Activated T-helper 2 cell treated with anti-CD3 and anti-CD28 coated beads, Interferon-gamma antibody, Interleukin-2, Interleukin-4, amounts not matched to agents 10 μg/mL and 5 μg/mL and 100 μg/mL, durations not matched to agents 14 hours and 24 hours and 36 hours (primary cell): ENCODE measurements around the gene HLX. TPM values are rescaled to one million over a fixed set of nuclear protein-coding genes. Genes with fewer than 3 reads are reported as not detected.

Experiments used
- DNase-seq: peaks from one replicate; pipeline ENCODE4 v3.0.0; 2021; ENCODE audit warnings: low spot score
- H3K27ac Mint-ChIP-seq: one replicate; pipeline ENCODE4 v1.8.0; 2021; ENCODE audit warnings: mixed read lengths
- H3K27me3 Mint-ChIP-seq: one replicate; pipeline ENCODE4 v1.8.0; 2021; ENCODE audit warnings: low read depth, mixed read lengths
- H3K36me3 Mint-ChIP-seq: one replicate; pipeline ENCODE4 v1.8.0; 2021; ENCODE audit warnings: low read depth, mixed read lengths
- H3K4me1 Mint-ChIP-seq: one replicate; pipeline ENCODE4 v1.8.0; 2021; ENCODE audit warnings: low read depth, mixed read lengths
- H3K4me3 Mint-ChIP-seq: one replicate; pipeline ENCODE4 v1.8.0; 2021; ENCODE audit warnings: low read depth, mild to moderate bottlenecking, moderate library complexity, mixed read lengths
- H3K9me3 Mint-ChIP-seq: one replicate; pipeline ENCODE4 v1.8.0; 2021; ENCODE audit warnings: mixed read lengths
- intact Hi-C: fragments of 100-400 bp; cut with micrococcal nuclease; formaldehyde crosslinking; loops from one replicate; pipeline ENCODE4 v1.15.1; 2023
- total RNA-seq: library from RNA; stranded (reverse); gene quantifications from 2 replicates; pipeline ENCODE4 v1.2.3, GENCODE V29; 2022

HLX gene
- total RNA-seq, 1 donor from 2014 or later, result 10.4 TPM

DNA sequence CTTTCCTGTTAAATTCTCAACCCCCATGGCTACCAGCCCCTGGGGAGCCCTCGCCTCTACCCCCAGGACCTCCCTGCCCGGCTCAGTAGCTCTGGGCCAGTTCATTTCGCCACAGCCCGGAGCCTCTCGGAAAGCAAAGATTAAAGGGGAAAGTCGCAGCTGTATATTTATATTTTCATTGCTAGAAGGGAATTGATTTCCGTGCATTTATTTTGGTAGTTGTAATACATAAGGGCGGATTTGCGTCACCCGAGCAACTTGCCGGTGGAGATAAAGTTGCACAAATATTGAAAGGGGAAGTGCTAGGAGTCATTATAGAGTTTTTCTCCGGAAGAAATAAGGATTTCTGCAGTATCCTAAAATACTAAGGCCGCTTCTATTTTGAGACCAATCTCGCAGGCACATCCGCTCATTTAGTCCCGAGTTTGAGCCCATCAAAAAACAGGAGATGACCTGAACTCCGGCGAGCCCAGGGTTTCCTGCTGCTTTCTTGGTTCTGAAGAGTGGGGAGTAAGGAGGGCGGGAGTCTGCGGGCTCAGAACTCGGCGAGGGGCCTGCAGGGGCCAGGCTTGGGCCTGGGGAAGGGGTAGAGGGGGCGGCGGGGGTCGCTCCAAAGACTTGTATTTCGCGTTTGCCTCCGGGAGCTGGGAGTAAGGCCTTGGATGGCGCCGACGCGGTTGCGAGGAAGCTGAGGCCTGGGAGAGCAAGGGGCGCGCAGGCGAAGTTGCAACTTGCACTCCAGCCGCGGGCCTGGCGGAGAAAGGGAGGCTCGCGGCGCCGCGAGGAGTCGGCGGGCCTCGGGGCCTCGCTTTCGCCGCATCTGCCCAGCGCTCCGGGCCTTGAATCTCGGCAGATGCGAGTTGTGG, 2.5 kb upstream of the HLX start:
- DNase-seq, result no peak
- Mint-ChIP-seq H3K9me3 (no peaks in the 10 kb centered on the region), H3K4me1 (peaks cover 31% of the 10 kb centered on the region), H3K27ac (no peak overlapping the region), H3K4me3 (peak overlapping the region; percentile 49), H3K36me3 (peaks cover 10% of the 10 kb centered on the region), H3K27me3 (peaks cover 65% of the 10 kb centered on the region)
- intact Hi-C loops, result loop anchor here (10.0 kb wide), 3 partner anchors 228 to 1738 kb away; partner anchors contain the start of gene MIA3

- DNase-seq, result no peak
- intact Hi-C loops, result loop anchor here (1.0 to 10.0 kb wide), 5 partner anchors 15 to 1737 kb away; partner anchors contain the start of gene MIA3
Observed at GRCh38 chr1:220877377-220878095, 1.7 kb upstream of the HLX start.

DNA sequence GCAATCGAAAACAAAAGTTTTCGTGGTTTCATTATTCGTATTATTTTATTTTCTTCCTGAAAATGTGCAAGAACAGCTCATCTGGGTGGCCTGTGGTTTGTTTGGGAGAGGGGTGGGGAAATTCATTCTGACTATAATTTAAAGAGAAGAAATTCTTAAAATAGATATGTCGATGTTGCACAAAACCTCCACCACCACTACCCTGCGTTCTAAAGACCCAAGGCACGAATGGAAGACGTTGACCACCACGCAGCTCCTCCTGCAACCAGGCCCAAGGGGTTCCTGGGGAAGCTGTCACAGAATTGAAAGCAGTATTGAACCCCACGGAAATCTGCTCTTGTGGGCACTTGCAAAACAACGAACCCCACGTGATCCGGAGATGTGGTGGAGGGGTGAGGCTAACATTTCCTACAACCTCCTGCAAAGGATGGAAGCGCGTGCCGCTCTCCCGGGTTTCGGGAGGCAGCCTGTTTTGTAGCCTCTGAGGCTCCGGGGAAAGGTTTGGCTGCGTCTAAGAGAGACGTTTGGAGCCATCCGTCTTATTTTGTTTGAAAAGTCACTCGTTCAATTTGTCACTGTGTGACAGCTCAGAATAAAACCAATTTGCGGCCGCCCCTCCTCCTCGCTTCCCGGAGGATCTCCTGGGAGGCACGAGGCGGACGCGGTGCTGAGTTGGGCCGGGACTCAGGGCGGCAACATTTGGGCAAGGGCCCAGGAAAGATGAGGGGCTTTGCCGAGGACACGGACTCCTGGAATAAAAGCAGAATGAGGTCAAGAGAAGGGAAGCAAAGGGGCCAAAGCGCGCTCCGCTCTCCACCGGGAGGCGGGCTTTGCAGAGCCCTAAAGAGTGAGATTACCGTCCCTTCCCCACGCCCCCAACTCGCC, 810 bp upstream of the HLX start:
- peak overlapping the region; percentile 85 for H3K4me3 Mint-ChIP-seq
- peaks cover 31% of the 10 kb centered on the region for H3K4me1 Mint-ChIP-seq
- peaks cover 22% of the 10 kb centered on the region for H3K36me3 Mint-ChIP-seq
- intact Hi-C loops, result loop anchor here (1.0 to 10.0 kb wide), 7 partner anchors 14 to 1736 kb away; partner anchors contain the start of gene MIA3
- DNase-seq, result no peak
- H3K9me3 Mint-ChIP-seq, result no peaks in the 10 kb centered on the region
- peaks cover 70% of the 10 kb centered on the region for H3K27me3 Mint-ChIP-seq
- H3K27ac Mint-ChIP-seq, result peak overlapping the region; percentile 78

More at GRCh38 chr1:220877377-220878095, 1.7 kb upstream of the HLX start:
- peaks cover 31% of the 10 kb centered on the region for H3K4me1 Mint-ChIP-seq
- peak overlapping the region; percentile 49 for H3K4me3 Mint-ChIP-seq
- H3K27me3 Mint-ChIP-seq, result peaks cover 72% of the 10 kb centered on the region
- peaks cover 18% of the 10 kb centered on the region for H3K36me3 Mint-ChIP-seq
- H3K27ac Mint-ChIP-seq, result no peak overlapping the region
- H3K9me3 Mint-ChIP-seq, result no peaks in the 10 kb centered on the region

- H3K4me1 Mint-ChIP-seq, result peaks cover 31% of the 10 kb centered on the region
- no peak for DNase-seq
- peaks cover 68% of the 10 kb centered on the region for H3K27me3 Mint-ChIP-seq
- H3K4me3 Mint-ChIP-seq, result peak overlapping the region; percentile 85
- H3K27ac Mint-ChIP-seq, result peak overlapping the region; percentile 33
- no peaks in the 10 kb centered on the region for H3K9me3 Mint-ChIP-seq
- H3K36me3 Mint-ChIP-seq, result peaks cover 27% of the 10 kb centered on the region
- intact Hi-C loops, result loop anchor here (1.0 to 10.0 kb wide), 6 partner anchors 13 to 1735 kb away; partner anchors contain the start of gene MIA3
Observed at GRCh38 chr1:220879509-220880361, 492 bp downstream of the HLX start.

DNA sequence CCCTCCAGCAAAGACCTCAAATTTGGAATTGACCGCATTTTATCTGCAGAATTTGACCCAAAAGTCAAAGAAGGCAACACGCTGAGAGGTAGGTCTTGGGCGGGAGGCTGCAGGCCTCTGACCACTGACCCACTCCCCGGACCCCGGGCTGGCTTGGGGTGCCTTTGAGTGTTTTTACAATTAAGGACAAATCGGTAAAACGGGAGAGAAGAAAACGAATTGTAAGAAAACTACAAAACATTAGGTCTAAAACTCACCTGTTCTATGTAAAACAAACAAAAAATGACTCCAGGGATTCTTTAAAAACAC, 1.1 kb downstream of the HLX start:
- Mint-ChIP-seq H3K4me3 (peak overlapping the region; percentile 83), H3K4me1 (peaks cover 31% of the 10 kb centered on the region), H3K9me3 (no peaks in the 10 kb centered on the region), H3K36me3 (peaks cover 27% of the 10 kb centered on the region), H3K27me3 (peaks cover 63% of the 10 kb centered on the region), H3K27ac (peak overlapping the region; percentile 33)
- no peak for DNase-seq
- intact Hi-C loops, result no loop called here

- H3K27me3 Mint-ChIP-seq, result peaks cover 62% of the 10 kb centered on the region
- intact Hi-C loops, result no loop called here
- peak overlapping the region; percentile 33 for H3K27ac Mint-ChIP-seq
- peak; percentile 21 for DNase-seq
- no peaks in the 10 kb centered on the region for H3K9me3 Mint-ChIP-seq
- peak overlapping the region; percentile 83 for H3K4me3 Mint-ChIP-seq
- peaks cover 27% of the 10 kb centered on the region for H3K36me3 Mint-ChIP-seq
- peaks cover 31% of the 10 kb centered on the region for H3K4me1 Mint-ChIP-seq
Observed at GRCh38 chr1:220880726-220881506, 1.7 kb downstream of the HLX start.

DNA sequence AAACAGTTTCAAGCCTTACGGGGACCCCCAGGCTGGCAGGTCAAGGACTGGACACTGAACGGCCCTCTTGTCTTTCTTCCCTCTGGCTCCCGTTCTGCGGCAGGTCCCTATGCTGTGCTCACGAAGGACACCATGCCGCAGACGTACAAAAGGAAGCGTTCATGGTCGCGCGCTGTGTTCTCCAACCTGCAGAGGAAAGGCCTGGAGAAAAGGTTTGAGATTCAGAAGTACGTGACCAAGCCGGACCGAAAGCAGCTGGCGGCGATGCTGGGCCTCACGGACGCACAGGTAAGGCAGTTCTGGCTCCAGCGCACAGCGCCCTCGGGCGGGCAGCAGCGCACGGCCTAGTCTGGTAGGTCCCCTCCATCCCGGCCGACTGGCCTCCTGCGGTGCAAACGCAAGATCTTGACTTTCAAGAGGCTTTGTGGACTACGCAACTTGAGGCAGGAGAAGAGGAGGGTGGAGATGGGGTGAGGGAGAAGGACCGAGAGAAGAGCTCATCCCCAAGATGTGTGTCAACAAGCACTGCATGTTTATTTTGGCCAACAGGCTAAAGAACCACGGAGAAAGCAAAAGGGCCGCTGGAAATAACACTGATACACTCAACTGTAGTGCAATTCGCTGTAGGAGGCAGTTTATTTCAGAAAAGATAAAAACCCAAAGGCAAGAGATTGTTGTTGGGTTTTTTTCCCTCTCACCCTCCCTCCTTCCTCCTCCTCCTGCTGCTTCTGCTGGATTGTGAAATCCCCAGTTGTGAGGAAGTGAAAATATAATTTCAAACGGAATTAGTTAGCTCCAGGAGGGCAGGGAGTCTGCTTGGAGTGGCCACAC, 3.0 kb downstream of the HLX start:
- H3K4me1 Mint-ChIP-seq, result peaks cover 29% of the 10 kb centered on the region

GRCh38 chr1:220884109-220884980, 5.1 kb downstream of the HLX start:
- no peak overlapping the region for H3K4me3 Mint-ChIP-seq
- DNase-seq, result no peak
- intact Hi-C loops, result no loop called here
- H3K27ac Mint-ChIP-seq, result no peak overlapping the region
- H3K27me3 Mint-ChIP-seq, result peaks cover 63% of the 10 kb centered on the region
- H3K4me1 Mint-ChIP-seq, result peaks cover 13% of the 10 kb centered on the region
- H3K9me3 Mint-ChIP-seq, result no peaks in the 10 kb centered on the region
- peaks cover 27% of the 10 kb centered on the region for H3K36me3 Mint-ChIP-seq

More for the DNA sequence above, 3.0 kb downstream of the HLX start:
- Mint-ChIP-seq H3K4me3 (peak overlapping the region; percentile 13), H3K27me3 (peaks cover 60% of the 10 kb centered on the region), H3K9me3 (no peaks in the 10 kb centered on the region), H3K36me3 (peaks cover 27% of the 10 kb centered on the region), H3K27ac (no peak overlapping the region)
- DNase-seq, result no peak
- intact Hi-C loops, result no loop called here

DNA sequence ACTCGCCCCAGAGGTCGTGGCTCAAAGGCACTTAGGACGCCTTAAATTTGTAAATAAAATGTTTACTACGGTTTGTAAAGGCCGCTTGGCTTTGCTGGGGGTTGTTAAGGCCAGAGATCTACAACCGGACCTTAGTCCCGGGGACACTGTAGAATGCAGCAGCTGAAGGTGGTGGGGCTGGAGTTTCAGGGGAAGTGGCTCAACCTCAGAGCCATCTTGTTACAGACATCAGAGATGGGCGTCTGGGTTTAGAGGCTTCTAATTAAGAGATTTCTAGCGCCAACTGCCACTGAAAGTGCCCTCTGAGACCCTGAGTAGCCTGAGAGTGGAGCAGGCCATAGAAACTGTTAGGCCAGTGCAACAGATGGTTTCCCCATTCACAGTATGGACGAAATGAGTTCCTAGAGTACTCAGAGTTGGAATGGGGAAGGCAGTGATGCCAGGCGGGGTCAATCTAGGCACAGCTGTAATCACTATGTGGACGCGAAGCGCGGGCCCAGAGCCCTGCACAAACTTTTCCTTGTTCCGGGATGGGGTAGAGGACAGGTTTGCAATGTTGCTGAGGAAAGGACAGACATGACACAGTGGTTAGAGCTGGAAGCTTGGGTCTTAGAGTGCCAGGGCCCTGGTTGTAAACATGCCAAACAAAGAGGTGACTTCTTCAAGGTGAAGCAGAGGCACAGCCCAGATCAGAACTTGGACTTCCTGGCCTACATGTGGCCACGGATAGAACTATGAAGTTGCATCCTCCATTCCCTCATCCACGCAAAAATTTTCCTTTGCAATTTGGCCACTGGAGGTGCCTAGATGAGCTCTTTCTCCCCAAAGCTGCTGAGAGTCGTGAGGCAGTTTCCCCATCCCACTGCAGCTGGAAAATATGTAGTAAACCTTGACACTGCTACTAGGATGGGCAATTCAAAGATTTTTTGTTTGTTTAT, 6.0 kb downstream of the HLX start:
- no peak for DNase-seq
- intact Hi-C loops, result no loop called here
- Mint-ChIP-seq H3K36me3 (peaks cover 27% of the 10 kb centered on the region), H3K27ac (no peak overlapping the region), H3K4me3 (no peak overlapping the region), H3K4me1 (peaks cover 12% of the 10 kb centered on the region), H3K27me3 (peaks cover 68% of the 10 kb centered on the region), H3K9me3 (no peaks in the 10 kb centered on the region)
